Right lobe of liver (tissue), 6 donors: Measurements from ENCODE around the gene HAUS7. TPM values are rescaled to one million over a fixed set of nuclear protein-coding genes. Genes with fewer than 3 reads are reported as not detected.

Experiments
- ATAC-seq, 4 donors: fragments of 200-7000 bp; cut with Tn5 transposase; one replicate each; pipeline ENCODE4 v1.9.1; 2020; ENCODE audit warnings: mild to moderate bottlenecking in 4 of 4, moderate library complexity in 4 of 4
- DNase-seq, 3 donors: peaks; one replicate each; pipeline ENCODE4 v3.0.0-alpha.2; 2020
- H3K27ac ChIP-seq, 3 donors: fragments of 200-600 bp; one replicate each; pipeline ENCODE4 v1.8.0; 2022
- H3K27me3 ChIP-seq, 2 donors: fragments of 200-600 bp; one replicate each; pipeline ENCODE4 v1.8.0; 2022
- H3K36me3 ChIP-seq, 4 donors: fragments of 200-600 bp; sonication (generic) in 1 of 4; one replicate each; pipeline versions ENCODE4 v1.5.1 to v1.8.0; 2017 to 2022; ENCODE audit warnings: control low read depth in 1 of 4
- H3K4me1 ChIP-seq, 4 donors: fragments of 200-600 bp; sonication (generic) in 1 of 4; one replicate each; pipeline versions ENCODE4 v1.5.1 to v1.8.0; 2017 to 2022; ENCODE audit warnings: control low read depth in 1 of 4
- H3K4me3 ChIP-seq, 3 donors: fragments of 200-600 bp; one replicate each; pipeline ENCODE4 v1.8.0; 2022
- H3K9me3 ChIP-seq, 4 donors: fragments of 200-600 bp; sonication (generic) in 1 of 4; one replicate each; pipeline versions ENCODE4 v1.5.1 to v1.8.0; 2017 to 2022; ENCODE audit warnings: control low read depth in 1 of 4
- POLR2A ChIP-seq: fragments of 450-650 bp; IDR thresholded peaks from one replicate; pipeline ENCODE4 v1.6.1; 2017; ENCODE audit warnings: antibody characterized with exemption, mild to moderate bottlenecking
- WGBS: methylation state at CpG from one replicate; pipeline ENCODE4 v1.1.6; 2018; ENCODE audit warnings: low coverage, low lambda C conversion rate; ENCODE audit not compliant: insufficient coverage; ENCODE audit errors: missing lambda C conversion rate; 5-methylcytosine and 5-hydroxymethylcytosine counted together
- intact Hi-C, 2 donors: fragments of 100-400 bp; cut with DNase I; formaldehyde crosslinking; loops; one replicate each; pipeline versions ENCODE4 v1.11.2 to v1.14.1; 2022
- total RNA-seq, 6 experiments: library from RNA; depleted of rRNA in 2 of 6; stranded (reverse); fragments of >200 nt in 2 of 6; fragmentation: NEBNext Ultra II Directional in 3 of 6; extraction: Animal tissue kit (Norgen Biotek cat#: 25700) in 3 of 6; gene quantifications; one replicate each; pipeline versions ENCODE4 v1.1.0 to v1.2.4, GENCODE V29; 2016 to 2023
- TF ChIP-seq, protein P1 (sequence below), 4 donors: fragments of 200-600 bp in 3 of 4; fragments of 450-650 bp in 1 of 4; IDR thresholded peaks; one replicate each; pipeline versions ENCODE4 v1.5.1 to v1.8.0; 2016 to 2022; ENCODE audit warnings: antibody characterized with exemption in 4 of 4, mild to moderate bottlenecking in 2 of 4
- donor health status: DM: no; HTN: yes; CAD: no.
- donor health status: DM: no; HTN: no; CAD: no.
- donor health status: DM: no; HTN: no; CAD: no.
- donor health status: DM: no; HTN: yes; CAD: no.
- donor health status: DM: no; HTN: yes; CAD: no.

HAUS7 gene
- total RNA-seq, 6 experiments from 2014 or later = 5.6 to 14.9 (median 8.8) TPM

DNA sequence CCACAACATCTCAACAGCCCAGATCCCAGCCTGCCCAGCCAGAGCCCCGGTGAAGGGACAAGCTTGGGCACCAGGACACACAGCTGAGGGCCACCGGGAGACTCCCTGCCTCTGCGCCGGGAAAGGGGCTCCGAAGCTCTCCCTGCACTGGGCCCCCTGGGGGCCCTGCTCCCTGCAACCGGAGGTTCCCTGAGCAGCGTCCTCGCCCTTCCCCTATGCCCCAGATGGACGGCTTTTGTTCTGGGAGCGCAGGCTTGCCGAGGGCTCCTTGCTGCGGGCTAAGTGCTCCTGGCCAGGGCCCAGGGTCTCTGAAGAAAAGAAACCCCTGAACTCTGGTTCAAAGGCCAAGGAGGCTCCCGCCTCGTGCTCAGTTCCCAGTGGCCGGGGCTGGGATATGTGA lies 60.0 kb downstream of the HAUS7 start:
- no peak for TF ChIP-seq POLR2A
- TF ChIP-seq, protein P1, sequence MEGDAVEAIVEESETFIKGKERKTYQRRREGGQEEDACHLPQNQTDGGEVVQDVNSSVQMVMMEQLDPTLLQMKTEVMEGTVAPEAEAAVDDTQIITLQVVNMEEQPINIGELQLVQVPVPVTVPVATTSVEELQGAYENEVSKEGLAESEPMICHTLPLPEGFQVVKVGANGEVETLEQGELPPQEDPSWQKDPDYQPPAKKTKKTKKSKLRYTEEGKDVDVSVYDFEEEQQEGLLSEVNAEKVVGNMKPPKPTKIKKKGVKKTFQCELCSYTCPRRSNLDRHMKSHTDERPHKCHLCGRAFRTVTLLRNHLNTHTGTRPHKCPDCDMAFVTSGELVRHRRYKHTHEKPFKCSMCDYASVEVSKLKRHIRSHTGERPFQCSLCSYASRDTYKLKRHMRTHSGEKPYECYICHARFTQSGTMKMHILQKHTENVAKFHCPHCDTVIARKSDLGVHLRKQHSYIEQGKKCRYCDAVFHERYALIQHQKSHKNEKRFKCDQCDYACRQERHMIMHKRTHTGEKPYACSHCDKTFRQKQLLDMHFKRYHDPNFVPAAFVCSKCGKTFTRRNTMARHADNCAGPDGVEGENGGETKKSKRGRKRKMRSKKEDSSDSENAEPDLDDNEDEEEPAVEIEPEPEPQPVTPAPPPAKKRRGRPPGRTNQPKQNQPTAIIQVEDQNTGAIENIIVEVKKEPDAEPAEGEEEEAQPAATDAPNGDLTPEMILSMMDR (IDR thresholded peaks at IDR 0.05) = no peak
- Histone ChIP-seq H3K4me3 (no peak overlapping the region), H3K36me3 (no peaks in the 10 kb centered on the region), H3K27me3 (no peaks in the 10 kb centered on the region), H3K27ac (no peak overlapping the region), H3K9me3 (no peaks in the 10 kb centered on the region), H3K4me1 (peaks cover 0 to 7% (median 0%) of the 10 kb centered on the region in 4 donors)
- WGBS = 80% methylated on average over 1 of the region's 15 CpGs
- DNase-seq (no peak), ATAC-seq (no peak)
- intact Hi-C loops = no loop called here

DNA sequence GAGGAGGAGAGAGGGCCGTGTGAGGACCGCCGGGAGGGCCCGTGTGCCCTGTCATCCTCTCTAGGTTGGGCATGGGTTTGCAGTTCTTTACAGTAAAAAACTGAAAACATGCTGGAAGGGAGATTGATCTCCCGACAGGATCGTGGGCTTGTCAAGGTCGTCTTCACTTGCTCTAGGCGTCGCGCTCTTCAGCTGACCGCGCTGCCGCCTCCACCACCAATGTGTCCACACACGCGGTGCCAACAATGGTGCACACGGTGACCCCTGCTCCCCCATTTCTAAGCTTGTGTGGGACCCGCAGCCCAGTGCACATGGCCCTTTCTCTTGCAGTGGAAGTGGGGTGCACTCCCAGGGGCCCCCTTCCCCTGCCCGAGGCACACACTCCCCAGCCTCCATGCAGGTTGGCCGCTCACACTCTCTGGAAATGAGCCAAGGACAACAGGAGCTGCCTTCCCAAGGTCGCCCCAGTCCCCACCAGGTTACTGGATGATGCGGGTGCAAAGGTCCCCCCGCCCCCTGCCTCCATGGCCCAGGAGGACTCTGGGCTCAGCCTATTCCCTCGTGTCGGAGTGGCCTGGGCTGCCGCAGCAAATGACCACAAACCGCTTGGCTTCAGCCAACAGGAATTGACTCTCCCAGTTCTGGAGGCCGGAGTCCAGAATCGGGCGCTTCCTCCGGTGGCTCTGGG lies 60.8 kb downstream of the HAUS7 start:
- DNase-seq (peak in 1 of 3 donors; percentile 51), ATAC-seq (peak; percentile 43 to 72 (median 54))
- Histone ChIP-seq H3K27ac (no peak overlapping the region), H3K9me3 (no peaks in the 10 kb centered on the region), H3K4me1 (peaks cover 0 to 7% (median 0%) of the 10 kb centered on the region in 4 donors), H3K27me3 (no peaks in the 10 kb centered on the region), H3K4me3 (no peak overlapping the region), H3K36me3 (no peaks in the 10 kb centered on the region)
- 40% methylated on average over 1 of the region's 30 CpGs for WGBS
- TF ChIP-seq POLR2A = no peak
- TF ChIP-seq, protein P1 (IDR thresholded peaks at IDR 0.05) = no peak
- intact Hi-C loops = no loop called here

DNA sequence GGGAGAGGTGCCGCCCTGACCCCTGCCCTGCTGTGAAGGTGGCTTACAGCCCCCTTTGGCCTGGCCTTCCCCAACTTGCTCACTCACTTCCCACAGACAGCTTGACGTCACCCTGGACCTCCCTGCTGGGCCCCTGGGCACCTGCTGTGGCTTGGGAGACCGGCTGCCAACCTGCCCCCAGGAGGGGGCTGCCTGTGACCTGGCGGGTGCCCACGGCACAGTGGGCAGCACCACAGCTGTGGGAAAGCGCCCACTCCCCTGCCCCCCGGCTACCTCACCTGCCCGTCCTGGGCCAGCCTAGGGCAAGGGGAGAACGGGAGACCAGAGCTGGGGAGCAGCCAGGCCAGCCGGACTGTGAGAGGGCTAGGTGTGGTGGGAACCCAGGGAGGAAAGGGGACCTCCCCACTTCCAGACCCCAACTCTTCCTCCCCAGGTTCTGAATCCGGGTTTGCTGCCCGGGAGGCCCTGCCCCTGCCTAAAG lies 61.5 kb downstream of the HAUS7 start:
- no peak overlapping the region for H3K27ac ChIP-seq
- H3K36me3 ChIP-seq = no peaks in the 10 kb centered on the region
- 77% methylated on average over 7 of the region's 12 CpGs for WGBS
- ATAC-seq (no peak), DNase-seq (peak in 1 of 3 donors; percentile 51)
- intact Hi-C loops = no loop called here
- no peak overlapping the region for H3K4me3 ChIP-seq
- TF ChIP-seq POLR2A = no peak
- TF ChIP-seq, protein P1 (IDR thresholded peaks at IDR 0.05) = no peak
- H3K9me3 ChIP-seq = no peaks in the 10 kb centered on the region
- H3K27me3 ChIP-seq = no peaks in the 10 kb centered on the region
- peaks cover 0 to 7% (median 0%) of the 10 kb centered on the region in 4 donors for H3K4me1 ChIP-seq

DNA sequence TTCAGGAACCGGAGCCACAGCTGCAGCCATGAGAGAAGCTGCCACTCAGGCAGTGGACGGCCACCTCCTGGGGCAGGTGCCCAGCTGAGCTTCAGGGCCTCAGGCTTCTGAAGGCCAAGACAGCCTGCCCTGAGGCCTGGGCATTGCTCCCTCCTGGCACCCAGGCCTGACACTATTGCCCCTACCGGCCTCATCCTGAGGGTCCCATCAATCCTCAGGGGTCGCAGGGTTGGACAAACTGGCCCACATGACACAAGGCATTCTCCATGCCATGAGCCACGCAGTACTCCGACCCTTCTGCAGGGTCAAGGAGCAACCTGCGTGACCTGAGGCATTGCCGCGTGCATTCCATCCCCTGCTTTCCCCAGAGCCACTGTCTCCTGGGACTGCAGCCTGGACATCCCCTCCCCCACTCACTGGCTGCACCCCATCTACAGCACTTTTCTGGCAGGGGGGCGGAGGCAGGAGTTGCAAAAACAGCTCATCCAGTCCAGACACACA lies 62.1 kb downstream of the HAUS7 start:
- Histone ChIP-seq H3K27me3 (no peaks in the 10 kb centered on the region), H3K36me3 (no peaks in the 10 kb centered on the region), H3K27ac (no peak overlapping the region), H3K4me1 (peaks cover 0 to 7% (median 0%) of the 10 kb centered on the region in 4 donors), H3K4me3 (no peak overlapping the region), H3K9me3 (no peaks in the 10 kb centered on the region)
- TF ChIP-seq, protein P1 (IDR thresholded peaks at IDR 0.05) = no peak
- TF ChIP-seq POLR2A = no peak
- ATAC-seq = no peak
- 61% methylated on average over 3 of the region's 10 CpGs for WGBS
- intact Hi-C loops = no loop called here
- DNase-seq = no peak
